ENCODE data around the gene GEMIN4. TPM values are rescaled to one million over a fixed set of nuclear protein-coding genes. Genes with fewer than 3 reads are reported as not detected.
"Not testable (repeated sequence)": the region's sequence is repeated elsewhere in the genome, so short reads cannot be mapped to it uniquely, and the experiment has no call there.

Gene GEMIN4
- total and polyA plus RNA-seq, 7 donors: 7.2 to 21.9 (median 12.6) TPM

- intact Hi-C loops (cut with DNase I): no loop called here
- no peak overlapping the region for H3K27ac ChIP-seq
- TF ChIP-seq, protein P1, sequence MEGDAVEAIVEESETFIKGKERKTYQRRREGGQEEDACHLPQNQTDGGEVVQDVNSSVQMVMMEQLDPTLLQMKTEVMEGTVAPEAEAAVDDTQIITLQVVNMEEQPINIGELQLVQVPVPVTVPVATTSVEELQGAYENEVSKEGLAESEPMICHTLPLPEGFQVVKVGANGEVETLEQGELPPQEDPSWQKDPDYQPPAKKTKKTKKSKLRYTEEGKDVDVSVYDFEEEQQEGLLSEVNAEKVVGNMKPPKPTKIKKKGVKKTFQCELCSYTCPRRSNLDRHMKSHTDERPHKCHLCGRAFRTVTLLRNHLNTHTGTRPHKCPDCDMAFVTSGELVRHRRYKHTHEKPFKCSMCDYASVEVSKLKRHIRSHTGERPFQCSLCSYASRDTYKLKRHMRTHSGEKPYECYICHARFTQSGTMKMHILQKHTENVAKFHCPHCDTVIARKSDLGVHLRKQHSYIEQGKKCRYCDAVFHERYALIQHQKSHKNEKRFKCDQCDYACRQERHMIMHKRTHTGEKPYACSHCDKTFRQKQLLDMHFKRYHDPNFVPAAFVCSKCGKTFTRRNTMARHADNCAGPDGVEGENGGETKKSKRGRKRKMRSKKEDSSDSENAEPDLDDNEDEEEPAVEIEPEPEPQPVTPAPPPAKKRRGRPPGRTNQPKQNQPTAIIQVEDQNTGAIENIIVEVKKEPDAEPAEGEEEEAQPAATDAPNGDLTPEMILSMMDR (IDR thresholded peaks at IDR 0.05): no peak
- H3K4me3 ChIP-seq: no peak overlapping the region
- H3K4me1 ChIP-seq: peaks cover 2% of the 10 kb centered on the region
- H3K36me3 ChIP-seq (ENCODE audit: insufficient read depth in 1 of 2, low read depth in 1 of 2): peaks cover 5 to 56% of the 10 kb centered on the region in 2 donors
- ATAC-seq (no peak), DNase-seq (no peak)
- no peaks in the 10 kb centered on the region for H3K27me3 ChIP-seq (ENCODE audit: insufficient read depth in 3 of 3, low read length in 2 of 3)
- H3K9me3 ChIP-seq: no peaks in the 10 kb centered on the region
- WGBS, 3 donors: 76 to 86% (median 85%) methylated on average over 7 of the region's 7 CpGs
These were observed 52.7 kb downstream of the GEMIN4 start for GRCh38 chr17:699345-699744.

DNA sequence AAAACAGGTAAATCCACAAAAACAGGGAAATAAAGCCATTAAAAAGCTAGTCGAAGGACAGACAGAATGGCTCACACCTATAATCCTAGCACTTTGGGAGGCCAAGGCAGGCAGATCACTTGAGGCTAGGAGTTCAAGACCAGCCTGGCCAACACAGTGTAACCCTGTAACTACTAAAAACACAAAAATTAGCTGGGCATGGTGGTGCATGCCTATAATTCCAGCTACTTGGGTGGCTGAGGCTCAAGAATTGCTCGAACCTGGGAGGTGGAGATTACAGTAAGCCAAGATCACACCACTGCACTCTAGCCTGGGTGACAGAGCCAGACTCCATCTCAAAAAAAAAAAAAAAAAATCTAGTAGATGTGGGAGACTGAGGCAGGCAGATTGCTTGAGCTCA, 54.0 kb downstream of the GEMIN4 start:
- H3K27me3 ChIP-seq (ENCODE audit: insufficient read depth in 3 of 3, low read length in 2 of 3); H3K4me3 ChIP-seq; H3K4me1 ChIP-seq; H3K9me3 ChIP-seq; DNase-seq; intact Hi-C loops (cut with DNase I); H3K27ac ChIP-seq; ATAC-seq: not testable (repeated sequence)
- H3K36me3 ChIP-seq (ENCODE audit: insufficient read depth in 1 of 2, low read depth in 1 of 2): peaks cover 12 to 69% of the 10 kb centered on the region in 2 donors
- WGBS, 3 donors: 74 to 87% (median 85%) methylated on average over 2 of the region's 2 CpGs

- Histone ChIP-seq H3K4me3 (no peak overlapping the region), H3K27ac (no peak overlapping the region), H3K36me3 (ENCODE audit: insufficient read depth in 1 of 2, low read depth in 1 of 2) (peaks cover 11 to 73% of the 10 kb centered on the region in 2 donors), H3K9me3 (no peaks in the 10 kb centered on the region), H3K27me3 (ENCODE audit: insufficient read depth in 3 of 3, low read length in 2 of 3) (no peaks in the 10 kb centered on the region), H3K4me1 (no peaks in the 10 kb centered on the region)
- intact Hi-C loops (cut with DNase I): loop anchor here in 1 of 2 donors (2.0 kb wide), 1 partner anchor 285 kb away; no protein-coding TSS in a partner anchor
- TF ChIP-seq, protein P1 (IDR thresholded peaks at IDR 0.05): no peak
- 85 to 88% (median 87%) methylated on average over 8 of the region's 8 CpGs for WGBS, 3 donors
- ATAC-seq (no peak), DNase-seq (no peak)
These were observed 54.4 kb downstream of the GEMIN4 start for GRCh38 chr17:697682-698081.

DNA sequence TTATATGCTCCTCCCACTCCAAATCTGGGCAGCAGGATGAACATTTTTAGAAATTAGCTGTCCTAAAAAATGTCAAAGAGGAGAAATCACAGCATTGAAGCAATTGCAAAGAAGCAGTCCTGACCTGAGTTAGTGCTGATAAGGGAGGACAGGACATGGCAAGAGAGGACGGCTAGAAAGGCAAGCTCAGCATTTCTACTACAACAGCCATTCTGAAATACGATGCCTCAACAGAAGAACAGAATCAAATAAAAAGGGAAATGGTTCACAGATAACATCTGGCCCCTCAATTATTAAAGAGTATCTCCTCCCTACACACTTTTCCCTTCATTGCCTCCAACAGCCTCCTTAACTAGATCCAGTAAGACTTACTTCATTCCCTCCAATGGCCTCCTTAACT, 55.7 kb downstream of the GEMIN4 start:
- H3K27me3 ChIP-seq (ENCODE audit: insufficient read depth in 3 of 3, low read length in 2 of 3): no peaks in the 10 kb centered on the region
- no peak for ATAC-seq
- H3K27ac ChIP-seq: no peak overlapping the region
- DNase-seq: no peak
- 58 to 71% (median 60%) methylated on average over 2 of the region's 2 CpGs for WGBS, 3 donors
- intact Hi-C loops (cut with DNase I): loop anchor here in 1 of 2 donors (2.0 kb wide), 1 partner anchor 284 kb away; no protein-coding TSS in a partner anchor
- TF ChIP-seq, protein P1 (IDR thresholded peaks at IDR 0.05): no peak
- H3K4me3 ChIP-seq: no peak overlapping the region
- peaks cover 10 to 73% of the 10 kb centered on the region in 2 donors for H3K36me3 ChIP-seq (ENCODE audit: insufficient read depth in 1 of 2, low read depth in 1 of 2)
- peaks cover 4% of the 10 kb centered on the region for H3K4me1 ChIP-seq
- no peaks in the 10 kb centered on the region for H3K9me3 ChIP-seq

Other genes starting within 250 kb of the GEMIN4 start
- 10 to 100 TPM; 35.8 to 55.0 (median 49.1) TPM for gene VPS53, start 37.4 kb downstream of the GEMIN4 start, total RNA-seq
- 10 to 100 TPM in 1 of 3 donors, 1 to 10 TPM in 2; 6.1 to 19.6 (median 7.7) TPM for gene VPS53, start 37.4 kb downstream of the GEMIN4 start, polyA plus RNA-seq
- 1 to 10 TPM; 1.4 to 2.8 (median 1.7) TPM for gene TLCD3A, start 19.7 kb downstream of the GEMIN4 start, total RNA-seq
- gene TLCD3A, start 19.7 kb downstream of the GEMIN4 start, polyA plus RNA-seq: 1 to 10 TPM in 1 of 3 donors, under 1 TPM in 2; 0.75 to 1.5 (median 0.86) TPM
- 10 to 100 TPM; 18.5 to 25.2 (median 20.8) TPM for gene GLOD4, start 30.0 kb upstream of the GEMIN4 start, total RNA-seq
- 10 to 100 TPM; 13.5 to 29.2 (median 21.7) TPM for gene GLOD4, start 30.0 kb upstream of the GEMIN4 start, polyA plus RNA-seq
- 10 to 100 TPM; 17.2 to 30.1 (median 19.5) TPM for gene MRM3, start 30.1 kb upstream of the GEMIN4 start, total RNA-seq
- gene MRM3, start 30.1 kb upstream of the GEMIN4 start, polyA plus RNA-seq: 10 to 100 TPM; 25.9 to 36.2 (median 28.3) TPM
- gene NXN, start 227.5 kb upstream of the GEMIN4 start, total RNA-seq: 10 to 100 TPM; 72.8 to 79.4 (median 74.1) TPM
- gene NXN, start 227.5 kb upstream of the GEMIN4 start, polyA plus RNA-seq: 10 to 100 TPM; 33.4 to 92.5 (median 52.2) TPM
- 10 to 100 TPM in 3 of 4 donors, 1 to 10 TPM in 1; 8.0 to 18.0 (median 12.4) TPM for gene TIMM22, start 244.9 kb upstream of the GEMIN4 start, total RNA-seq
- gene TIMM22, start 244.9 kb upstream of the GEMIN4 start, polyA plus RNA-seq: 10 to 100 TPM; 14.9 to 27.2 (median 21.6) TPM

All from psoas muscle (tissue), 8 donors.